Measurements from ENCODE around the gene PSMD13. TPM values are rescaled to one million over a fixed set of nuclear protein-coding genes. Genes with fewer than 3 reads are reported as not detected.
"Not testable (repeated sequence)": the region's sequence is repeated elsewhere in the genome, so short reads cannot be mapped to it uniquely, and the experiment has no call there.

The PSMD13 gene
- 100 to 1,000 TPM in 1 of 4 donors, 10 to 100 TPM in 3; 64.7 to 111 (median 77.7) TPM for total RNA-seq

DNA sequence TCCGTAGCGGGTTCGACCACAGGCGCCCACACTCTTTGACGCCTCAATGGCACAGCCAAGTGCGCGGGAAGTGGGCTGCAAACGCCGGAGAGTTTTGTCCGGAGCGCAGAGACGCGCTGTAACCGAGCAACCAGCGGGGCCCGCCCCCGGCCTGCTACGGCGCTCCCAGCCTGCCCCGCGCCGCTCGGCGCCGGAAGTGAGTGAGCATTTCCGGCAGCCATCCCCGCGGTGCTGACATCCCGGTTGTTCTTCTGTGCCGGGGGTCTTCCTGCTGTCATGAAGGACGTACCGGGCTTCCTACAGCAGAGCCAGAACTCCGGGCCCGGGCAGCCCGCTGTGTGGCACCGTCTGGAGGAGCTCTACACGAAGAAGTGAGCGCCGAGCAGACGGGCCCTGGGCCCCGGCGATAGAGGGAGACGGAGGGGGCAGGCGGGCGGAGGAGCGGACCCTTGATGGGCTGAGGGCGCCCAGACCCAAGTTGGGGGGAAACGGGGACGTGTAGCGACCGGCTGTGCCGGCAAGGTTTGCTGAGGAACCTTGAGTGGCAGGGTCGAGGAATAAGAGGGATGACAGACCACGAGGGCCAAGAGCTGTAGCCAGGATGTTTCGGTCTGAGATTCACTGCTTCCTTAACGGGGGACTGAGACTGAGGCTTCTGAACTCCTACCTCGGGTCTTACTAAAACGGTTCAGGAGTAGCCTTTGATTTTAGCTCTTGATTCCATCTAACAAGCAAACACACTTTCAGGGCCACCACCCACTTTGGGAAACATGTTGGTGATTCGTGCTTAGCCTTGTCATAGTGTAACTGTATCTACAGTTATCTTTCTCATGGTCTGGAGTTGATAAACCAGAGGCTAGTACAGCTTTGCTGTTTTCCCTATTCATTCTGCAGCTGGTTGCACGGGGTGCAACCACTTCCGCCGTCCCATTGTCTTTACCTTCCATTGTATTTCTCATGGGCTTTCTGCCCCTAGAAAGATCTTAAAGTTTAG lies at the start of gene PSMD13:
TSS of gene PSMD13 (plus strand) at position 203 of the 994 bp plus-strand sequence. CDS start at position 277, 74 bp downstream.
- H3K36me3 ChIP-seq = peaks cover 0 to 9% of the 10 kb centered on the region in 2 donors
- 2 to 8% methylated on average over 13 to 56 of the region's 62 CpGs for WGBS, 2 donors
- intact Hi-C loops (cut with DNase I) = loop anchor here (5.0 kb wide), 1 partner anchor 35 kb away; no protein-coding TSS in a partner anchor

DNA sequence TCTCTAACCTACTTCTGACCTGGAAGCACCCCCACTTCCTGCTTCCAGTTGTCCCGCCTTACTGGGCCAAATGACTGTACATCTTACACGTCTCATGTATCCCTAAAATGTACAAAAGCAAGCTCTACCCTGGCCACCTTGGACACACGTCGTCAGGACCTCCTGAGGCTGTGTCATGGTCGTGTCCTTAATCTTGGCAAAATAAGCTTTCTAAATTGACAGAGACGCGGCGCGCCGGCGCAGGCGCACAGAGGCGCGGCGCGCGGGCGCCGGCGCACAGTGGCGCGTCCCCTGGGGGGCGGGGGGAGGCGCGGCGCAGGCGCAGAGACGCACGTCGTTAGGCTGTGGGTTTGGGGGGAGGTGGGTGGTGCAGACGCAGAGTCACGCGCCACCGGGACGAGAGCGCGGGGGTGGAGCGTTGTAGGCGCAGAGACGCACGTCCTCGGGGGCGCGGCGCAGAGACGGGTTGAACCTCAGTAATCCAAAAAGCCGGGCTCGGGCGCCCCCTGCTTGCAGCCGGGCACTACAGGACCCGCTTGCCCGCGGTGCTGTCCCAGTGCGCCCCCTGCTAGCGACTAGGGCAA lies 47.5 kb upstream of the PSMD13 start:
- DNase-seq; H3K4me1 ChIP-seq; H3K36me3 ChIP-seq; H3K4me3 ChIP-seq (replicated peaks in 1 of 3); H3K27me3 ChIP-seq; H3K9me3 ChIP-seq; H3K27ac ChIP-seq; intact Hi-C loops (cut with DNase I): not testable (repeated sequence)
- WGBS, 2 donors = 79 to 81% methylated on average over 36 to 45 of the region's 55 CpGs

More for the DNA sequence above, at the start of gene PSMD13:
- TF ChIP-seq, protein P1, sequence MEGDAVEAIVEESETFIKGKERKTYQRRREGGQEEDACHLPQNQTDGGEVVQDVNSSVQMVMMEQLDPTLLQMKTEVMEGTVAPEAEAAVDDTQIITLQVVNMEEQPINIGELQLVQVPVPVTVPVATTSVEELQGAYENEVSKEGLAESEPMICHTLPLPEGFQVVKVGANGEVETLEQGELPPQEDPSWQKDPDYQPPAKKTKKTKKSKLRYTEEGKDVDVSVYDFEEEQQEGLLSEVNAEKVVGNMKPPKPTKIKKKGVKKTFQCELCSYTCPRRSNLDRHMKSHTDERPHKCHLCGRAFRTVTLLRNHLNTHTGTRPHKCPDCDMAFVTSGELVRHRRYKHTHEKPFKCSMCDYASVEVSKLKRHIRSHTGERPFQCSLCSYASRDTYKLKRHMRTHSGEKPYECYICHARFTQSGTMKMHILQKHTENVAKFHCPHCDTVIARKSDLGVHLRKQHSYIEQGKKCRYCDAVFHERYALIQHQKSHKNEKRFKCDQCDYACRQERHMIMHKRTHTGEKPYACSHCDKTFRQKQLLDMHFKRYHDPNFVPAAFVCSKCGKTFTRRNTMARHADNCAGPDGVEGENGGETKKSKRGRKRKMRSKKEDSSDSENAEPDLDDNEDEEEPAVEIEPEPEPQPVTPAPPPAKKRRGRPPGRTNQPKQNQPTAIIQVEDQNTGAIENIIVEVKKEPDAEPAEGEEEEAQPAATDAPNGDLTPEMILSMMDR (IDR thresholded peaks at IDR 0.05) = no peak
- TF ChIP-seq POLR2A (IDR thresholded peaks at IDR 0.05) = peak in 1 of 2 donors; percentile 74
- Histone ChIP-seq H3K27me3 (no peaks in the 10 kb centered on the region), H3K9me3 (no peaks in the 10 kb centered on the region), H3K27ac (peak within 1 kb of the TSS; percentile 96 to 99 (median 96)), H3K4me1 (peaks cover 17 to 18% of the 10 kb centered on the region in 2 donors), H3K4me3 (replicated peaks in 1 of 3) (peak within 1 kb of the TSS; percentile 73 to 93 (median 83))
- peak; percentile 86 to 87 for DNase-seq

DNA sequence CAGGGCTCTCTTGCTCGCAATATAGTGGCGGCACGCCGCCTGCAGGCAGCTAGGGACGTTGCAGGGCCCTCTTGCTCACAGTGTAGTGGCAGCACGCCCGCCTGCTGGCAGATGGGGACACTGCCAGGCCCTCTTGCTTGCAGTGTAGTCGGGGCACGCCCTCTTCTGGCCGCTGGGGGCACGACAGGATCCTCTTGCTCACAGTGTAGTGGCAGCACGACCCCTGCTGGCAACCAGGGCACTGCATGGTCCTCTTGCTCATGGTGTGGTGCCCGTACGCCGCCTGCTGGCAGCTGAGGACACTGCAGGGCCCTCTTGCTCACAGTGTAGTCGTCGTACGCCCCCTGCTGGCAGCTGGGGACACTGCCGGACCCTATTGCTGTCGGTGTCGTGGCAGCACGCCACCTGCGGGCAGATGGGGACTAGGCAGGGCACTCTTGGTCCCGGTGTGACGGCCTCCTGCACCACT lies 46.9 kb upstream of the PSMD13 start:
- WGBS, 2 donors = 61% methylated on average over 7 of the region's 25 CpGs; no CpG with 5 or more reads in 1 of the 2 donors
- TF ChIP-seq, protein P1 (IDR thresholded peaks at IDR 0.05) = peak in 1 of 6 experiments; percentile 3
- H3K27me3 ChIP-seq; H3K36me3 ChIP-seq; H3K27ac ChIP-seq; H3K9me3 ChIP-seq; intact Hi-C loops (cut with DNase I); H3K4me3 ChIP-seq (replicated peaks in 1 of 3); H3K4me1 ChIP-seq: not testable (repeated sequence)
- peak in 1 of 2 donors; percentile 10 for DNase-seq

DNA sequence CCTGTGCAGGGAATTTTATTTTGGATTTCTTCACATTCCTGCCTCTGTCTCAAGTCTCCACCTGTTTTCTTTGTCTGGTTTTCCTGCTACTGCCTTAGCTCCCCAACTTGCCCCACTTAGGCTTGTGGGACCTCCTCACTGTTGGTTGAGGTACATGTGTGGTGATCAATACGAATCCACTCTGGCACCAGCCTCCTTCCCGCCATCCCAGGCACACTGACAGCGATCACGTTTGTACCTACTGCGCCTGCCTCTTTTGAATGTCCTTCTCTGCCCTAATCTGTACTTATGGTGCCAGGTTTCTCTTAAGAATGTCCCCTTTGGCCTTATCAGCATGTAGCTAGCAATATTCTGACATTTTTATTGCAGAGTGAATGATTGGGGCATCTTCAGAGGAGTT lies 46.2 kb upstream of the PSMD13 start:
- H3K4me1 ChIP-seq; H3K27ac ChIP-seq; H3K4me3 ChIP-seq (replicated peaks in 1 of 3); H3K27me3 ChIP-seq; intact Hi-C loops (cut with DNase I); H3K36me3 ChIP-seq; DNase-seq; H3K9me3 ChIP-seq: not testable (repeated sequence)
- WGBS, 2 donors = 78 to 79% methylated on average over 5 of the region's 5 CpGs

DNA sequence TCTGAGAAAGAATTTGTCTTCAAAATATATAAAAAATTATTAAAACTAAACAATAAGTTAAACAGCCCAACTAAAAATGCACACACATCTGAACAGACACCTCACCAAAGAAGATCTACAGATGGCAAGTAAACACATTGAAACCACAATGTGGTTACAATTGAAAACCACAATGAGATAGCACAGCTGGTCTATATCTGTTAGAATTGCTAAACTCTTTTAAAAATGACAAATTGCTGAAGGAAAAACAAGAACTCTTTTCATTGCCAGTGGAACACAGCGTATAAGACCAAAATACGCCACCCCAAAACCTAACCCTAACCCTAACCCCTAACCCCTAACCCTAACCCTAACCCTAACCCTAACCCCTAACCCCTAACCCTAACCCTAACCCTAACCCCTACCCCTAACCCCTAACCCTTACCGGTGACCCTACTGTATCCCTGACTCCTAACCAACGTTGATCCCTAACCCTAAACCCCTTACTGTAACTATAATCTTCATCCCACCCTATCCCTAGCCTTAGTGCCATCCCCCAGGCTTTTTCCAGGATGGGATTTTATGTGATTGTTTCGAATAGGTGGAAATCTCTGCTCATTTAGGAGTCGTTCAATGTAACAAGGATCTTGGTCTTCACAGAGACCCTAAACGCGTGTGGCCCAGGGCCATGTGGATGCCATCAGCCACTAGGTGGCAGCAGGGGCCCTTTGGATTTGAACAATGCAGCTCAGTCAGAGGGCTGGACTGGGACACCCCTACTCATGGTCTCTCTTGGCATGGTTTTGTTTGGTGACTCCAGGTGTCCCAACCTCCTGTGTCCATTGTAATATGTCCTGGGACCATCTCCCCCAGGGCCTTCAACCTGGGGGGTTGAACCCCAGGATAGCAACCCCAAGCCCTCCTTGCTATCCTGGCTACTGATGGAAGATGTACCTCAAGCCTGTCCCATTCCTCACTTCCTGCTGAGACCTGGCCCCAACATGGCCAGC lies 45.0 kb upstream of the PSMD13 start:
- H3K4me3 ChIP-seq (replicated peaks in 1 of 3); intact Hi-C loops (cut with DNase I); H3K4me1 ChIP-seq; H3K27ac ChIP-seq; H3K9me3 ChIP-seq; H3K27me3 ChIP-seq; H3K36me3 ChIP-seq: not testable (repeated sequence)
- DNase-seq = peak in 1 of 2 donors; percentile 31
- TF ChIP-seq, protein P1 (IDR thresholded peaks at IDR 0.05) = peak in 4 of 6 experiments; percentile 19 to 37 (median 32)
- WGBS, 2 donors = 80 to 90% methylated on average over 1 to 4 of the region's 8 CpGs

DNA sequence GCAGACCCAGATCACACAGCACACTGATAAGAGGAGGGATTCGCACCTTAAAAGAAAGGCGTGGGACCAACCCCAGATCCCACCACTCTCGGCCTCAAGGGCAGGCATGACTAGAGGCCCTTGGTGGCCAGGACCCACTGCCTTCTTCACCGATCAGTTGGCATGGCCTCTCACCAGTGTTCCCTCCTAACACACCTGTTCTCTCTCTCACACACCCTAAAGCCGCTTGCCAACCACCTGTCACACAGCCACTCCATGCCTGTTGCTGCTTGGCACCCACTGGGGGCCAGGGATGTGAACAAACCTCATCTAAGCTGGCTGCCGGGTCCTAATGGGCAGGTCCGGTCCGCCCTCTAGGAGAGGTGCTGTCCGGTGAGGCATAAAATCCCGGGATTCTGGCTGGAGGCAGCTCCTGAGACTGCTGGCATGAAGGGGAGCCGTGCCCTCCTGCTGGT lies 44.1 kb upstream of the PSMD13 start, which contains the start of gene SCGB1C1:
TSS of gene SCGB1C1 (plus strand) at position 405 of the 455 bp plus-strand sequence. CDS start at position 427, 22 bp downstream.
- H3K36me3 ChIP-seq, DNase-seq: not testable (repeated sequence)

DNA sequence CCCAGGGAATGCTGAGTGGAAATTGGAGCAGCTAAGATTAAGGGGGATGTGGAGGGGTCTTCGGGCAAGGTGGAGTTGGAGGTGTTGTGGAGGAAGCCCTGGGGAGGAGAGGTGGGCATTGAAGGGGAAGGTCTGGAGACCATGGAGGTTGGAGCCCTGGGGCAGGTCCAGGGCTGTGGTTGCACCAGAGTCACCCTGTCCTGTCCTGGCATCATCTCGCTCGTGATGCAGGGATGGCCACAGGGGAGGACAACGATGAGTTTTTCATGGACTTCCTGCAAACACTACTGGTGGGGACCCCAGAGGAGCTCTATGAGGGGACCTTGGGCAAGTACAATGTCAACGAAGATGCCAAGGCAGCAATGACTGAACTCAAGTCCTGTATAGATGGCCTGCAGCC lies 43.3 kb upstream of the PSMD13 start:
- WGBS, 2 donors = 69 to 71% methylated on average over 5 of the region's 5 CpGs
- H3K27ac ChIP-seq; H3K4me1 ChIP-seq; H3K9me3 ChIP-seq; H3K27me3 ChIP-seq; H3K36me3 ChIP-seq; DNase-seq; intact Hi-C loops (cut with DNase I); H3K4me3 ChIP-seq (replicated peaks in 1 of 3): not testable (repeated sequence)

More for the DNA sequence above, 44.1 kb upstream of the PSMD13 start, which contains the start of gene SCGB1C1:
- H3K27ac ChIP-seq; H3K4me1 ChIP-seq; H3K4me3 ChIP-seq (replicated peaks in 1 of 3); H3K27me3 ChIP-seq; intact Hi-C loops (cut with DNase I); H3K9me3 ChIP-seq: not testable (repeated sequence)
- WGBS, 2 donors = 100% methylated on average over 1 of the region's 11 CpGs; no CpG with 5 or more reads in 1 of the 2 donors
